Breast epithelium (tissue), 4 donors: ENCODE results near the gene APOL1. TPM values are rescaled to one million over a fixed set of nuclear protein-coding genes. Genes with fewer than 3 reads are reported as not detected.

Experiments
- DNase-seq, 2 donors: peaks; one replicate each; pipeline ENCODE4 v3.0.0-alpha.2; 2019; ENCODE audit warnings: low spot score in 2 of 2
- H3K27ac ChIP-seq, 2 donors: fragments of 200-600 bp; sonication (generic) in 1 of 2; one replicate each; pipeline ENCODE4 v1.5.1; 2016 to 2019; ENCODE audit warnings: mild to moderate bottlenecking in 1 of 2
- H3K27me3 ChIP-seq, 2 donors: fragments of 200-600 bp; sonication (generic) in 1 of 2; one replicate each; pipeline versions ENCODE4 v1.5.1 to v1.6.0; 2017 to 2019; ENCODE audit warnings: control low read depth in 1 of 2, mild to moderate bottlenecking in 1 of 2
- H3K36me3 ChIP-seq: fragments of 200-600 bp; one replicate; pipeline ENCODE4 v1.5.1; 2019
- H3K4me1 ChIP-seq, 2 donors: fragments of 200-600 bp; sonication (generic); one replicate each; pipeline ENCODE4 v1.5.1; 2016 to 2019; ENCODE audit warnings: control low read depth in 1 of 2
- H3K4me3 ChIP-seq, 3 donors: fragments of 200-600 bp; sonication (generic); 1 replicate in 2 of 3; 2 replicates in 1 of 3; pipeline ENCODE4 v1.5.1; 2016 to 2019; ENCODE audit warnings: mild to moderate bottlenecking in 3 of 3, moderate library complexity in 2 of 3
- H3K9me3 ChIP-seq, 2 donors: fragments of 200-600 bp; sonication (generic) in 1 of 2; one replicate each; pipeline ENCODE4 v1.5.1; 2016 to 2019; ENCODE audit warnings: control low read depth in 1 of 2
- CTCF ChIP-seq, 3 donors: fragments of 450-650 bp; IDR thresholded peaks; one replicate each; pipeline ENCODE4 v1.5.1; 2016 to 2017; ENCODE audit warnings: antibody characterized with exemption in 3 of 3, mild to moderate bottlenecking in 3 of 3, moderate library complexity in 3 of 3
- POLR2A ChIP-seq: fragments of 450-650 bp; IDR thresholded peaks from one replicate; pipeline ENCODE4 v1.6.1; 2016; ENCODE audit warnings: antibody characterized with exemption, mild to moderate bottlenecking, moderate library complexity
- POLR2AphosphoS5 ChIP-seq, 3 donors: sonication (generic); formaldehyde crosslinking; IDR thresholded peaks; one replicate each; pipeline ENCODE4 v1.6.1; 2017; ENCODE audit warnings: antibody characterized with exemption in 3 of 3
- intact Hi-C: fragments of 100-400 bp; cut with DNase I; formaldehyde crosslinking; loops from one replicate; pipeline ENCODE4 v1.15.1; 2023; ENCODE audit warnings: low total_unique reads
- total RNA-seq, 3 donors: library from RNA; depleted of rRNA; stranded (reverse); fragments of >200 nt; gene quantifications; one replicate each; pipeline ENCODE4 v1.1.0, GENCODE V29; 2016

The APOL1 gene
- total RNA-seq, 3 donors from 2014 or later: 5.9 to 38.3 (median 22.2) TPM

- intact Hi-C loops: no loop called here
- H3K27me3 ChIP-seq: no peaks in the 10 kb centered on the region
- H3K27ac ChIP-seq: no peak overlapping the region
- TF ChIP-seq POLR2AphosphoS5 (IDR thresholded peaks at IDR 0.05) (no peak), POLR2A (no peak), CTCF (IDR thresholded peaks at IDR 0.05) (no peak)
- H3K9me3 ChIP-seq: no peaks in the 10 kb centered on the region
- H3K36me3 ChIP-seq: no peaks in the 10 kb centered on the region
- DNase-seq: no peak
- no peak overlapping the region for H3K4me3 ChIP-seq
- no peaks in the 10 kb centered on the region for H3K4me1 ChIP-seq
Measured at GRCh38 chr22:36213586-36213985, 39.3 kb upstream of the APOL1 start.

GRCh38 chr22:36215981-36216380 is 37.0 kb upstream of the APOL1 start:
- H3K36me3 ChIP-seq: no peaks in the 10 kb centered on the region
- H3K27ac ChIP-seq: no peak overlapping the region
- H3K9me3 ChIP-seq: no peaks in the 10 kb centered on the region
- intact Hi-C loops: no loop called here
- H3K4me3 ChIP-seq: no peak overlapping the region
- TF ChIP-seq POLR2AphosphoS5 (IDR thresholded peaks at IDR 0.05) (no peak), POLR2A (no peak), CTCF (IDR thresholded peaks at IDR 0.05) (no peak)
- no peak for DNase-seq
- no peaks in the 10 kb centered on the region for H3K27me3 ChIP-seq
- no peaks in the 10 kb centered on the region for H3K4me1 ChIP-seq

GRCh38 chr22:36218648-36219193 is 34.2 kb upstream of the APOL1 start:
- Histone ChIP-seq H3K27me3 (no peaks in the 10 kb centered on the region), H3K27ac (no peak overlapping the region), H3K4me1 (no peaks in the 10 kb centered on the region), H3K9me3 (no peaks in the 10 kb centered on the region), H3K36me3 (no peaks in the 10 kb centered on the region), H3K4me3 (no peak overlapping the region)
- TF ChIP-seq POLR2AphosphoS5 (IDR thresholded peaks at IDR 0.05) (no peak), POLR2A (no peak), CTCF (IDR thresholded peaks at IDR 0.05) (no peak)
- intact Hi-C loops: no loop called here
- no peak for DNase-seq

- no peaks in the 10 kb centered on the region for H3K27me3 ChIP-seq
- no peaks in the 10 kb centered on the region for H3K4me1 ChIP-seq
- H3K36me3 ChIP-seq: no peaks in the 10 kb centered on the region
- no peaks in the 10 kb centered on the region for H3K9me3 ChIP-seq
- H3K4me3 ChIP-seq: no peak overlapping the region
- H3K27ac ChIP-seq: peak overlapping the region; percentile 12 to 67
- TF ChIP-seq POLR2AphosphoS5 (IDR thresholded peaks at IDR 0.05) (peak in 2 of 3 donors; percentile 15 to 20), POLR2A (no peak)
- intact Hi-C loops: no loop called here
- DNase-seq: no peak
Measured at GRCh38 chr22:36220451-36220921, 32.4 kb upstream of the APOL1 start.

GRCh38 chr22:36221799-36222751 is 30.9 kb upstream of the APOL1 start:
- no peaks in the 10 kb centered on the region for H3K4me1 ChIP-seq
- no peaks in the 10 kb centered on the region for H3K36me3 ChIP-seq
- no peak for DNase-seq
- no peaks in the 10 kb centered on the region for H3K9me3 ChIP-seq
- intact Hi-C loops: no loop called here
- H3K27ac ChIP-seq: no peak overlapping the region
- H3K27me3 ChIP-seq: no peaks in the 10 kb centered on the region
- H3K4me3 ChIP-seq: no peak overlapping the region
- TF ChIP-seq POLR2A (no peak), CTCF (IDR thresholded peaks at IDR 0.05) (peak; percentile 34 to 65 (median 51))
